HG03432 (cell line): ENCODE data around the gene NRARP.

Source experiments
- ATAC-seq: cut with Tn5 transposase; IDR thresholded peaks from one replicate; pipeline ENCODE4 v1.9.1; 2021; ENCODE audit warnings: mild to moderate bottlenecking, moderate library complexity; ENCODE audit not compliant: unreplicated experiment

NRARP gene

GRCh38 chr9:137300567-137301080 is 1.4 kb downstream of the NRARP start:
- ATAC-seq = no peak

- ATAC-seq = no peak
Measured at GRCh38 chr9:137299938-137300337, 2.1 kb downstream of the NRARP start.

- no peak for ATAC-seq
Measured at GRCh38 chr9:137299203-137299565, 2.9 kb downstream of the NRARP start.

- no peak for ATAC-seq
Measured at GRCh38 chr9:137298401-137299202, 3.5 kb downstream of the NRARP start.

GRCh38 chr9:137297966-137298365 is 4.1 kb downstream of the NRARP start:
- no peak for ATAC-seq

GRCh38 chr9:137296670-137297664 is 5.1 kb downstream of the NRARP start:
- no peak for ATAC-seq

- ATAC-seq = no peak
Measured at GRCh38 chr9:137295849-137296669, 6.0 kb downstream of the NRARP start.

- ATAC-seq = no peak
Measured at GRCh38 chr9:137295238-137295811, 6.7 kb downstream of the NRARP start.

- ATAC-seq = no peak
Measured at GRCh38 chr9:137294681-137295237, 7.3 kb downstream of the NRARP start.

- ATAC-seq = no peak
Measured at GRCh38 chr9:137294091-137294680, 7.9 kb downstream of the NRARP start.

- no peak for ATAC-seq
Measured at GRCh38 chr9:137293482-137294090, 8.5 kb downstream of the NRARP start.

GRCh38 chr9:137293094-137293481 is 9.0 kb downstream of the NRARP start:
- ATAC-seq = no peak

GRCh38 chr9:137286975-137287383 is 15.1 kb downstream of the NRARP start:
- no peak for ATAC-seq

GRCh38 chr9:137281345-137282116 is 20.5 kb downstream of the NRARP start:
- ATAC-seq = no peak

- no peak for ATAC-seq
Measured at GRCh38 chr9:137280474-137281344, 21.4 kb downstream of the NRARP start.

GRCh38 chr9:137279741-137280473 is 22.2 kb downstream of the NRARP start:
- no peak for ATAC-seq
